Testis (tissue), 3 donors: Measurements from ENCODE around the gene CARMIL1. TPM values are rescaled to one million over a fixed set of nuclear protein-coding genes. Genes with fewer than 3 reads are reported as not detected.

Experiments used
- DNase-seq: peaks from one replicate; pipeline ENCODE4 v3.0.0-alpha.2; 2019
- H3K27ac ChIP-seq, 2 donors: fragments of 200-600 bp; sonication (generic); one replicate each; pipeline ENCODE4 v1.5.1; 2019
- H3K27me3 ChIP-seq: fragments of 200-600 bp; sonication (generic); one replicate; pipeline ENCODE4 v1.5.1; 2019
- H3K36me3 ChIP-seq: fragments of 200-600 bp; sonication (generic); one replicate; pipeline ENCODE4 v1.5.1; 2017; ENCODE audit warnings: low read depth; ENCODE audit errors: missing control alignments
- H3K4me1 ChIP-seq: fragments of 200-600 bp; sonication (generic); one replicate; pipeline ENCODE4 v1.5.1; 2019
- H3K4me3 ChIP-seq, 2 donors: fragments of 200-600 bp; sonication (generic); one replicate each; pipeline ENCODE4 v1.5.1; 2017 to 2019
- H3K9me3 ChIP-seq: fragments of 200-600 bp; sonication (generic); one replicate; pipeline ENCODE4 v1.5.1; 2017
- POLR2A ChIP-seq: fragments of 450-650 bp; IDR thresholded peaks from one replicate; pipeline ENCODE4 v1.6.1; 2017; ENCODE audit warnings: antibody characterized with exemption, mild to moderate bottlenecking, moderate library complexity
- WGBS, 2 donors: methylation state at CpG; one replicate each; pipeline ENCODE4 v1.1.5; 2018; 5-methylcytosine and 5-hydroxymethylcytosine counted together
- intact Hi-C: fragments of 100-400 bp; cut with DNase I; formaldehyde crosslinking; loops from one replicate; pipeline ENCODE4 v1.15.1; 2023; ENCODE audit warnings: low total_unique reads
- polyA plus RNA-seq: library from polyadenylated mRNA; stranded (reverse); fragments of 350-450 nt; fragmentation: Illumina TruSeq; extraction: RNeasy Lipid Tissue Mini Kit (QIAGEN cat#74804); gene quantifications from one replicate; pipeline ENCODE4 v1.2.3, GENCODE V29; 2014; ENCODE audit warnings: low read depth, low replicate concordance; ENCODE audit not compliant: insufficient read depth
- total RNA-seq, 2 donors: library from RNA; depleted of rRNA; stranded (reverse); fragments of >200 nt; gene quantifications; one replicate each; pipeline ENCODE4 v1.2.3, GENCODE V29; 2016
- TF ChIP-seq, protein P1 (sequence below), 3 experiments: fragments of 450-650 bp in 2 of 3; fragments of 200-600 bp in 1 of 3; sonication (generic) in 1 of 3; IDR thresholded peaks; one replicate each; pipeline ENCODE4 v1.5.1; 2016 to 2019; ENCODE audit warnings: antibody characterized with exemption in 3 of 3, mild to moderate bottlenecking in 2 of 3, moderate library complexity in 1 of 3

Gene CARMIL1
- total and polyA plus RNA-seq, 3 donors from 2014 or later: 39.4 to 120 (median 108) TPM

DNA sequence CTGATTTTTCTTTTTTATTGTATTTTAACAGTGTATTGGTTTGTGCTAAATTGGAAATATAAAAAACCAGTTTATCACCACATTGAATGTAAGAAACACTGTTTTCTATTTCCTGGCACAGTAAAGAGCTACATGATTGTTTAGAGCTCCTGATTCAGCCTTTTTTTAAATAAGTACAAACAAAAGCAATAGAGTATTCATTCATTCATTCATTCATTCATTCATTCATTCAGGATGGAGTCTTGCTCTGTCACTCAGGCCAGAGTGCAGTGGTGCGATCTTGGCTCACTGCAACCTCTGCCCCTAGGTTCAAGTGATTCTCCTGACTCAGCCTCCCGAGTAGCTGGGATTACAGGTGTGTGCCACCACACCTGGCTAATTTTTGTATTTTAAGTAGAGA, 276.0 kb downstream of the CARMIL1 start:
- no peaks in the 10 kb centered on the region for H3K4me1 ChIP-seq
- no peak overlapping the region for H3K4me3 ChIP-seq
- no peak for DNase-seq
- TF ChIP-seq, protein P1, sequence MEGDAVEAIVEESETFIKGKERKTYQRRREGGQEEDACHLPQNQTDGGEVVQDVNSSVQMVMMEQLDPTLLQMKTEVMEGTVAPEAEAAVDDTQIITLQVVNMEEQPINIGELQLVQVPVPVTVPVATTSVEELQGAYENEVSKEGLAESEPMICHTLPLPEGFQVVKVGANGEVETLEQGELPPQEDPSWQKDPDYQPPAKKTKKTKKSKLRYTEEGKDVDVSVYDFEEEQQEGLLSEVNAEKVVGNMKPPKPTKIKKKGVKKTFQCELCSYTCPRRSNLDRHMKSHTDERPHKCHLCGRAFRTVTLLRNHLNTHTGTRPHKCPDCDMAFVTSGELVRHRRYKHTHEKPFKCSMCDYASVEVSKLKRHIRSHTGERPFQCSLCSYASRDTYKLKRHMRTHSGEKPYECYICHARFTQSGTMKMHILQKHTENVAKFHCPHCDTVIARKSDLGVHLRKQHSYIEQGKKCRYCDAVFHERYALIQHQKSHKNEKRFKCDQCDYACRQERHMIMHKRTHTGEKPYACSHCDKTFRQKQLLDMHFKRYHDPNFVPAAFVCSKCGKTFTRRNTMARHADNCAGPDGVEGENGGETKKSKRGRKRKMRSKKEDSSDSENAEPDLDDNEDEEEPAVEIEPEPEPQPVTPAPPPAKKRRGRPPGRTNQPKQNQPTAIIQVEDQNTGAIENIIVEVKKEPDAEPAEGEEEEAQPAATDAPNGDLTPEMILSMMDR (IDR thresholded peaks at IDR 0.05): no peak
- no peak for TF ChIP-seq POLR2A
- WGBS, 2 donors: 93 to 96% methylated on average over 2 of the region's 2 CpGs
- intact Hi-C loops: no loop called here
- no peaks in the 10 kb centered on the region for H3K36me3 ChIP-seq
- H3K9me3 ChIP-seq: no peaks in the 10 kb centered on the region
- H3K27ac ChIP-seq: no peak overlapping the region
- H3K27me3 ChIP-seq: no peaks in the 10 kb centered on the region

DNA sequence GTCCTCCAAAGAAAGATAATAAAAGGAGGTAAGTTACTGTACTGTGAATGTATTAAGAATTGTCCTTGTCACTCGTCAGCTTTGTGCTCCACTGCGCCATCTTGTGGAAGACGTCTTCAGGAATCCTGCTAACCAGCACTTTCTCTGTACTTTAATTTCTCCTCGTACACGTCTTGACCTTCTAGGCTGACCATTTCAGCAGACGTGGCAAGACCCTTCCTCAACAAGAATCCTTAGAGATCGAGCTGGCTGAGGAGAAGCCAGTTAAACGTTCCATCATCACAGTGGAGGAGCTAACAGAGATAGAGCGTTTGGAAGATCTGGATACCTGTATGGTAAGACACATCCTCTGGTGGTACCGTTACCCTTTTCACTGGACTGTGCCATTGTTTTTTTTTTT, 277.3 kb downstream of the CARMIL1 start:
- no peaks in the 10 kb centered on the region for H3K36me3 ChIP-seq
- WGBS, 2 donors: 19 to 24% methylated on average over 10 of the region's 10 CpGs
- H3K9me3 ChIP-seq: no peaks in the 10 kb centered on the region
- no peak overlapping the region for H3K27ac ChIP-seq
- H3K4me1 ChIP-seq: no peaks in the 10 kb centered on the region
- DNase-seq: peak; percentile 94
- TF ChIP-seq, protein P1 (IDR thresholded peaks at IDR 0.05): peak; percentile 51 to 83 (median 77)
- no peak for TF ChIP-seq POLR2A
- H3K4me3 ChIP-seq: no peak overlapping the region
- intact Hi-C loops: no loop called here
- no peaks in the 10 kb centered on the region for H3K27me3 ChIP-seq

DNA sequence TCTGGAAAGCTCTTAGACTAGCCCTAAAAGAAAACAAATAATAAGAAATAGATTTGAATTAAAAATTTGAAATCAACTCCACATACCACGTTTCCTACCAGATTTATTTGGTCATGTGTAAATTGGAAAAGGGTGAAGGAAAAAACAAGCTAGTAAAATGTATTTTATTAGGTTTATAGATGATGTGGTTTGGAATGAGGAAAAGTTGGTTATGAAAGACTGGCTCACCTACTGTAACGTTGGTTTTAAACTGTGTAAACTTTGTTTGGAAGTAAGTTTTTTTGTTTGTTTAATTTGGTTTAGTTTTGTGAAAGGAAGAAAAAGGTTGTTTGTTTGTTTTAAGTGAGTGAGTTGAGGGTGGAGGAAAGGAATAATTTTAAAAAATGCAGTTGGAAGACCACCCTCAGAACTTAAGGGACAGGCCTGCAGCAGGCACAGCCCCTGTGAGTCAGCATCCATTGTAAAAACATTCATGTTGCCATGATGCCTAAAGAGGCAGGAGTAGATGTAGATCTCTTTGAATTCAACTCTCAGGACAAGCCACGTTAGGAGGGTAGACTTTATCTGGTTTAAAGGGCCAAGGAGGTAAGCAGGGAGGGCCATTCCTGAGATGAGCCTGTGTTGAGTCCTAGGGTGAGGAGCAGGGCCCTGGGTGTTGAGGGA, 279.1 kb downstream of the CARMIL1 start:
- intact Hi-C loops: no loop called here
- Histone ChIP-seq H3K27ac (no peak overlapping the region), H3K27me3 (no peaks in the 10 kb centered on the region), H3K36me3 (no peaks in the 10 kb centered on the region), H3K9me3 (no peaks in the 10 kb centered on the region), H3K4me1 (no peaks in the 10 kb centered on the region), H3K4me3 (no peak overlapping the region)
- no peak for TF ChIP-seq POLR2A
- TF ChIP-seq, protein P1 (IDR thresholded peaks at IDR 0.05): no peak
- WGBS, 2 donors: 74 to 80% methylated on average over 3 of the region's 3 CpGs
- DNase-seq: no peak

DNA sequence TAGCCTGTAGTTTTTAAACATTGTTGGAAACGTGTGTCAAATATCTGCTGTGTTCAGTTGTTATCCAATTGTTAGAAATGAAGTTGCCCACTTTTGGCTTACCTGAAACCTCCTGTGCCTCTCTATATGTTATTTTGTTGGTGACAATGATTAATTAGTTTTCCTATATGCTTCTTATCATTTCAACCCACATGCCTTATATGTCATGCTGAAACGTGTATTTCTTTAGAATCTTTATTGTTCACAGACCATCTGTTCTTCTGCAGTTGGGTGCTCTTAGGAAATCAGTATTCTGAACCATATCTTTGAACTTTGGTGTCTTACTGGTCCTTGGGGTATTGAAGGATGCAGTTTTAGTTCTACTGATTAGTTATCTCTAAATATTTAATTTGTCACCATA, 281.7 kb downstream of the CARMIL1 start:
- no peaks in the 10 kb centered on the region for H3K36me3 ChIP-seq
- no peak for TF ChIP-seq POLR2A
- TF ChIP-seq, protein P1 (IDR thresholded peaks at IDR 0.05): no peak
- DNase-seq: no peak
- no peaks in the 10 kb centered on the region for H3K4me1 ChIP-seq
- WGBS, 2 donors: 62 to 65% methylated on average over 2 of the region's 2 CpGs
- no peaks in the 10 kb centered on the region for H3K9me3 ChIP-seq
- intact Hi-C loops: no loop called here
- H3K4me3 ChIP-seq: no peak overlapping the region
- H3K27me3 ChIP-seq: no peaks in the 10 kb centered on the region
- H3K27ac ChIP-seq: no peak overlapping the region

DNA sequence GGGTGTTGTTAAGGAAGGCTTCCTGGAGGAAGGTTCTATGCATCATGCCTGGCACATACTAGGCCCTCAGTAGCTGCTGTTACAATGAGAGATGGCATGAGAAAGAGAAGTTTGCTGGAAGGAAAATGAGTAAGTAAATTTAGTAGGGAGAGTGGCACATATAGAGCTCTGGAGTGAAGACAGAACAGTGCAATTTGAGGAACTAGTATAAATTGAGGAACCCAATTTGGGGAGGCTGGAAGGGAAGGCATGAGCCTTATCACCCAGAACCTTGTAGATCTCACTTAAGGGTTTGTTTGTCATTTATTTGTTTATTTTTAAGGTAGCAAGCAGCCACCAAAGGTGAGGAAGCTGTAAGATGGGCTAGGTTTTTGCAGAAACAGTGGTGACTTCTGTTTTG, 285.8 kb downstream of the CARMIL1 start:
- intact Hi-C loops: no loop called here
- Histone ChIP-seq H3K9me3 (no peaks in the 10 kb centered on the region), H3K27me3 (no peaks in the 10 kb centered on the region), H3K4me1 (no peaks in the 10 kb centered on the region), H3K36me3 (no peaks in the 10 kb centered on the region), H3K27ac (no peak overlapping the region), H3K4me3 (no peak overlapping the region)
- no peak for TF ChIP-seq POLR2A
- no peak for DNase-seq
